Fibroblast of lung (primary cell): ENCODE data around the gene RASA3. TPM values are rescaled to one million over a fixed set of nuclear protein-coding genes. Genes with fewer than 3 reads are reported as not detected.
"Not testable (repeated sequence)": the region's sequence is repeated elsewhere in the genome, so short reads cannot be mapped to it uniquely, and the experiment has no call there.

Experiments
- DNase-seq, 2 donors: peaks; one replicate each; pipeline versions ENCODE4 v3.0.0 to v3.0.0-alpha.2; 2010; ENCODE audit warnings: low read depth in 2 of 2
- H2AFZ ChIP-seq: 2 replicates; pipeline ENCODE4 v1.5.1; 2012; ENCODE audit warnings: low read length, control low read depth, inconsistent platforms
- H3K27ac ChIP-seq: 2 replicates; pipeline ENCODE4 v1.5.1; 2011; ENCODE audit warnings: low read length, control low read depth; ENCODE audit not compliant: insufficient read depth
- H3K27me3 ChIP-seq: 2 replicates; pipeline ENCODE4 v1.5.1; 2011; ENCODE audit warnings: mild to moderate bottlenecking, low read length; ENCODE audit not compliant: control insufficient read depth, insufficient read depth
- H3K36me3 ChIP-seq: 2 replicates; pipeline ENCODE4 v1.5.1; 2011; ENCODE audit warnings: low read length; ENCODE audit not compliant: control insufficient read depth, insufficient read depth
- H3K4me1 ChIP-seq: 2 replicates; pipeline ENCODE4 v1.5.1; 2011; ENCODE audit warnings: low read length; ENCODE audit not compliant: control insufficient read depth, insufficient read depth; ENCODE audit errors: extremely low read depth
- H3K4me2 ChIP-seq: 2 replicates; pipeline ENCODE4 v1.5.1; 2011; ENCODE audit warnings: low read length, control low read depth; ENCODE audit not compliant: insufficient read depth; ENCODE audit errors: extremely low read depth
- H3K4me3 ChIP-seq, 4 experiments: fragments of 200-600 bp in 1 of 4; sonication (generic) in 1 of 4; replicated peaks in 1 of 4; 2 replicates each; pipeline ENCODE4 v1.5.1; 2011 to 2016; ENCODE audit warnings: low read length in 4 of 4, low read depth in 3 of 4, mild to moderate bottlenecking in 3 of 4, control low read depth in 2 of 4, inconsistent platforms in 1 of 4, mixed read lengths in 1 of 4; ENCODE audit not compliant: insufficient read depth in 1 of 4; ENCODE audit errors: control extremely low read depth in 1 of 4
- H3K79me2 ChIP-seq: 2 replicates; pipeline ENCODE4 v1.5.1; 2012; ENCODE audit warnings: mild to moderate bottlenecking, low read length, inconsistent platforms; ENCODE audit not compliant: control insufficient read depth, insufficient read depth
- H3K9ac ChIP-seq: 2 replicates; pipeline ENCODE4 v1.5.1; 2011; ENCODE audit warnings: mild to moderate bottlenecking, low read length, control low read depth; ENCODE audit not compliant: insufficient read depth
- H3K9me3 ChIP-seq: 2 replicates; pipeline ENCODE4 v1.5.1; 2012; ENCODE audit warnings: low read depth, low read length; ENCODE audit not compliant: control insufficient read depth, insufficient read depth
- H4K20me1 ChIP-seq: 2 replicates; pipeline ENCODE4 v1.5.1; 2011; ENCODE audit warnings: low read length; ENCODE audit not compliant: control insufficient read depth, insufficient read depth; ENCODE audit errors: extremely low read depth
- EZH2 ChIP-seq: IDR thresholded peaks from 2 replicates; pipeline ENCODE4 v1.5.1; 2012; ENCODE audit warnings: low read length, control low read depth, mild to moderate bottlenecking; ENCODE audit errors: missing control alignments
- polyA plus RNA-seq, 2 donors: library from polyadenylated mRNA; depleted of rRNA in 1 of 2; stranded (reverse) in 1 of 2; unstranded in 1 of 2; fragments of >200 nt; gene quantifications; 2 replicates each; pipeline ENCODE4 v1.2.1, GENCODE V29; 2011 to 2012; ENCODE audit warnings: missing spikeins in 1 of 2
- total RNA-seq: library from RNA; depleted of rRNA; stranded (reverse); fragments of >200 nt; gene quantifications from 2 replicates; pipeline ENCODE4 v1.2.1, GENCODE V29; 2014
- TF ChIP-seq, protein P1 (sequence below), 2 donors: IDR thresholded peaks in 1 of 2; conservative IDR thresholded peaks in 1 of 2; 1 replicate in 1 of 2; 2 replicates in 1 of 2; pipeline ENCODE4 v1.5.1; 2011 to 2012; ENCODE audit warnings: low read length in 2 of 2, control low read depth in 1 of 2, inconsistent platforms in 1 of 2, low read depth in 1 of 2, mild to moderate bottlenecking in 1 of 2

The RASA3 gene
- total and polyA plus RNA-seq, 2 donors (not counting 1 experiment from before 2014, with no cell fraction given), result 26.6 to 31.1 TPM

- Histone ChIP-seq H3K79me2 (peaks cover 91% of the 10 kb centered on the region), H3K4me1 (peaks cover 44% of the 10 kb centered on the region), H4K20me1 (no peaks in the 10 kb centered on the region), H3K27me3 (no peaks in the 10 kb centered on the region), H3K4me2 (no peak overlapping the region), H3K36me3 (peaks cover 6% of the 10 kb centered on the region), H3K9ac (no peak overlapping the region), H2AFZ (no peak overlapping the region), H3K4me3 (no peak overlapping the region), H3K9me3 (no peaks in the 10 kb centered on the region), H3K27ac (no peak overlapping the region)
- DNase-seq, result no peak
- TF ChIP-seq, protein P1, sequence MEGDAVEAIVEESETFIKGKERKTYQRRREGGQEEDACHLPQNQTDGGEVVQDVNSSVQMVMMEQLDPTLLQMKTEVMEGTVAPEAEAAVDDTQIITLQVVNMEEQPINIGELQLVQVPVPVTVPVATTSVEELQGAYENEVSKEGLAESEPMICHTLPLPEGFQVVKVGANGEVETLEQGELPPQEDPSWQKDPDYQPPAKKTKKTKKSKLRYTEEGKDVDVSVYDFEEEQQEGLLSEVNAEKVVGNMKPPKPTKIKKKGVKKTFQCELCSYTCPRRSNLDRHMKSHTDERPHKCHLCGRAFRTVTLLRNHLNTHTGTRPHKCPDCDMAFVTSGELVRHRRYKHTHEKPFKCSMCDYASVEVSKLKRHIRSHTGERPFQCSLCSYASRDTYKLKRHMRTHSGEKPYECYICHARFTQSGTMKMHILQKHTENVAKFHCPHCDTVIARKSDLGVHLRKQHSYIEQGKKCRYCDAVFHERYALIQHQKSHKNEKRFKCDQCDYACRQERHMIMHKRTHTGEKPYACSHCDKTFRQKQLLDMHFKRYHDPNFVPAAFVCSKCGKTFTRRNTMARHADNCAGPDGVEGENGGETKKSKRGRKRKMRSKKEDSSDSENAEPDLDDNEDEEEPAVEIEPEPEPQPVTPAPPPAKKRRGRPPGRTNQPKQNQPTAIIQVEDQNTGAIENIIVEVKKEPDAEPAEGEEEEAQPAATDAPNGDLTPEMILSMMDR (conservative IDR thresholded peaks at IDR 0.05 in 1 of 2, IDR thresholded peaks at IDR 0.05 in 1 of 2; ENCODE audit: low read depth in 1 of 2, low read length in 2 of 2), result no peak
- no peak for TF ChIP-seq EZH2
Measured at GRCh38 chr13:114103801-114104654, 28.4 kb downstream of the RASA3 start.

DNA sequence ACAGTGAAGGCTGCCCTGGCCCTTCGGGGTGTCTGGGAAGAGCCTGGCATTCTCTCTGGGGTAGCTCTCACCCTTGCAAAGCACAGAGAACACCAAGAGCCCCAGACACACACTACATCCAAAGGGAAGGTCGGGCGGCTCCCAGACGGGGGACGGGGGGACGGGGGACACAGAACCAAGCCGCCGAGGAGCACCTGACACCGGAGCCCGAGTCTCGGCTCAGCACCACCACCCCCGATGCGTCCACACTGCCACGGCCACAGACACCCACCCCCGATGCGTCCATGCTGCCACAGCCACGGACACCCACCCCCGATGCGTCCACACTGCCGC is 29.2 kb downstream of the RASA3 start:
- not testable (repeated sequence) for H3K36me3 ChIP-seq, DNase-seq, H3K9me3 ChIP-seq, H3K4me2 ChIP-seq, H3K4me3 ChIP-seq, H2AFZ ChIP-seq, H4K20me1 ChIP-seq, H3K27me3 ChIP-seq, H3K27ac ChIP-seq, H3K9ac ChIP-seq
- peaks cover 39% of the 10 kb centered on the region for H3K4me1 ChIP-seq
- peaks cover 89% of the 10 kb centered on the region for H3K79me2 ChIP-seq

DNA sequence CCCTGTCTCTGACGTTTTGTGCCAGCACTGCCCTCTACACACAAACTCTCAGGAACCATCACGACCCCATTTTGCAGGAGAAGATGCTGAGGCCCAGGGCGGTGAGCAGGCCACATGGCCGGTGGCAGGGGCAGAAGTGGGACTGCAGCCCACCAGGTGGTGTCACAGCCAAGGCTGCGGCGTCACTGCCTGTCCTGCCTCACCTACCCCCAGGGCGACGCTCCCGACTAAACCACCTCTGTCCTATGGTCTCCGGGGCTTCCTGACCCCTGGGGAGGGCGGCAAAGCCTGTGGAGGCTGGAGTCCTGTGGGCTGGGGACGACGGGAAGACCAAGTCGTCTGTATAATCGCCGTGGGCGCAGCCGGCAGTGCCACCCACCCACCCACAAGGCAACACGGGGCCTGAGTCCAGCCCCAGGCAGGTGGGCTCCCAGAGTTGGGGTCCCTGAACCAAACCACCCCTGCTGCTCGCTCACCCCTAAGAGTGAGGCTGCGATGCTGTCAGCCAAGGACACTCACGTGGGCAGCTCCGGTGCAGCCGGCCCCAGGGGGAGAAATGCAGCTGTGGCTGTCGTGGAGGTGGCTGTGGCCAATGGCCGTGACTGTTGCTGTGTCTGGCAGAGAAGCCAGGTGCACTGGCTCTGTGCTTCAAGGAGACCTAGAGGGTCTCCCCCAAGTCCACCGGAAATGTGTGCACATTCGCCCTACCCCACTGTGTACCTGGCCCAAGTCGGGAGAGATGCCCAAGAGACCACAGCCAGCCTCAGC is 29.7 kb downstream of the RASA3 start:
- peaks cover 89% of the 10 kb centered on the region for H3K79me2 ChIP-seq
- H3K27ac ChIP-seq, result no peak overlapping the region
- H3K4me1 ChIP-seq, result peaks cover 38% of the 10 kb centered on the region
- DNase-seq, result no peak
- H4K20me1 ChIP-seq, result no peaks in the 10 kb centered on the region
- no peak overlapping the region for H3K4me3 ChIP-seq
- H3K36me3 ChIP-seq, result peaks cover 6% of the 10 kb centered on the region
- H3K9ac ChIP-seq, result no peak overlapping the region
- H3K9me3 ChIP-seq, result no peaks in the 10 kb centered on the region
- no peak for TF ChIP-seq EZH2
- TF ChIP-seq, protein P1 (conservative IDR thresholded peaks at IDR 0.05 in 1 of 2, IDR thresholded peaks at IDR 0.05 in 1 of 2; ENCODE audit: low read depth in 1 of 2, low read length in 2 of 2), result no peak
- no peak overlapping the region for H2AFZ ChIP-seq
- no peaks in the 10 kb centered on the region for H3K27me3 ChIP-seq
- no peak overlapping the region for H3K4me2 ChIP-seq
